Thyroid gland (tissue), 4 donors: Measurements from ENCODE around the gene SEZ6L.

ENCODE experiments used
- POLR2A ChIP-seq, 2 donors: fragments of 450-650 bp; IDR thresholded peaks; one replicate each; pipeline ENCODE4 v1.6.1; 2017; ENCODE audit warnings: antibody characterized with exemption in 2 of 2, mild to moderate bottlenecking in 2 of 2, moderate library complexity in 1 of 2
- TF ChIP-seq, protein P1 (sequence below), 6 experiments: fragments of 200-600 bp in 3 of 6; fragments of 450-650 bp in 3 of 6; sonication (generic) in 3 of 6; IDR thresholded peaks; one replicate each; pipeline ENCODE4 v1.5.1; 2016 to 2019; ENCODE audit warnings: antibody characterized with exemption in 6 of 6, mild to moderate bottlenecking in 2 of 6, inconsistent platforms in 1 of 6, moderate library complexity in 1 of 6

DNA sequence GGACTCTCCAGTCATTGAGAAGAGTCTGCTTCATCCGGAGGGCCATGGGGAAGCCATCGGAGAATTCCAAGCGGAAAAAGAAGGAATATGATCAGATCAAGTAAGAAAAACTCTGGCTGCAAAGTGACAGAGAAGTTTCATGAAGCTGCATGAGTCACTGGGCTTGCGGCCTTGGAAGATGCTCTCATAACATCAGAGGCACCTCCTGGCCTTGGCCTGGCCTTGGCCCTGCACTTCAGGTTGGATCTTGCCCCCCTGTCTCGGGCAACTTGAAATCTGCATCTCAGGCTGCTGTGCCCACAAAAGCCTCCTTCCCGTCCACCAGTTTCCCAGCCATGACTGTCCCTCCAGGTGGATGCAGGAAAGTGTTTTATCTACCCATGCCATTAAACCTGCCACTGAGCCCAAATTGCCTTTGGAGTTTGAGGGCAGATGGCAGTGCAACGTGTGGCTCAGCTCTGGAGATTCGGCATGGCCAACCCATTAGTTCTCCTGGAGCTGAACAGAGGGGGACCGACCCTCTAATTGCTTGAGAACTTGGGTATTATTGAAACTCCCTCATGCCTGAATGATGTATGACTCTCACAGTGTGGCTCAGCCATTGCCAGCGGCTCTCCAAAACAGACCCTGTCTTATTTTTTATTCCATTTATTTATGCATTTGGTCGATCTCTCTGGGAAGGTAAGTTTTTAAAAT, 66.7 kb downstream of the SEZ6L start:
- TF ChIP-seq POLR2A (IDR thresholded peaks at IDR 0.05), result no peak
- TF ChIP-seq, protein P1, sequence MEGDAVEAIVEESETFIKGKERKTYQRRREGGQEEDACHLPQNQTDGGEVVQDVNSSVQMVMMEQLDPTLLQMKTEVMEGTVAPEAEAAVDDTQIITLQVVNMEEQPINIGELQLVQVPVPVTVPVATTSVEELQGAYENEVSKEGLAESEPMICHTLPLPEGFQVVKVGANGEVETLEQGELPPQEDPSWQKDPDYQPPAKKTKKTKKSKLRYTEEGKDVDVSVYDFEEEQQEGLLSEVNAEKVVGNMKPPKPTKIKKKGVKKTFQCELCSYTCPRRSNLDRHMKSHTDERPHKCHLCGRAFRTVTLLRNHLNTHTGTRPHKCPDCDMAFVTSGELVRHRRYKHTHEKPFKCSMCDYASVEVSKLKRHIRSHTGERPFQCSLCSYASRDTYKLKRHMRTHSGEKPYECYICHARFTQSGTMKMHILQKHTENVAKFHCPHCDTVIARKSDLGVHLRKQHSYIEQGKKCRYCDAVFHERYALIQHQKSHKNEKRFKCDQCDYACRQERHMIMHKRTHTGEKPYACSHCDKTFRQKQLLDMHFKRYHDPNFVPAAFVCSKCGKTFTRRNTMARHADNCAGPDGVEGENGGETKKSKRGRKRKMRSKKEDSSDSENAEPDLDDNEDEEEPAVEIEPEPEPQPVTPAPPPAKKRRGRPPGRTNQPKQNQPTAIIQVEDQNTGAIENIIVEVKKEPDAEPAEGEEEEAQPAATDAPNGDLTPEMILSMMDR (IDR thresholded peaks at IDR 0.05), result no peak
